ENCODE results near the gene LUZP2. TPM values are rescaled to one million over a fixed set of nuclear protein-coding genes. Genes with fewer than 3 reads are reported as not detected.

Gene LUZP2
- total RNA-seq, 4 donors from 2014 or later: 0.19 to 0.99 TPM; not detected in 2

GRCh38 chr11:24502425-24502824 lies 5.6 kb downstream of the LUZP2 start:
- H3K36me3 ChIP-seq: no peaks in the 10 kb centered on the region
- no peaks in the 10 kb centered on the region for H3K9me3 ChIP-seq
- H3K4me3 ChIP-seq: no peak overlapping the region
- intact Hi-C loops (cut with DNase I): no loop called here
- no peak for DNase-seq (ENCODE audit: extremely low spot score)
- H3K4me1 ChIP-seq: peaks cover 0 to 2% (median under 1%) of the 10 kb centered on the region in 4 donors
- H3K27me3 ChIP-seq: peaks cover 0 to 17% (median 0%) of the 10 kb centered on the region in 4 donors
- TF ChIP-seq POLR2AphosphoS5 (IDR thresholded peaks at IDR 0.05) (no peak), CTCF (IDR thresholded peaks at IDR 0.05) (no peak), POLR2A (IDR thresholded peaks at IDR 0.05; ENCODE audit: low read depth) (no peak), EP300 (IDR thresholded peaks at IDR 0.05) (no peak)
- WGBS: 80% methylated on average over 7 of the region's 7 CpGs
- no peak overlapping the region for H3K27ac ChIP-seq (replicated peaks in 1 of 4)

GRCh38 chr11:24509114-24509513 lies 12.3 kb downstream of the LUZP2 start:
- no peaks in the 10 kb centered on the region for H3K4me1 ChIP-seq
- 48% methylated on average over 3 of the region's 3 CpGs for WGBS
- no peaks in the 10 kb centered on the region for H3K27me3 ChIP-seq
- H3K9me3 ChIP-seq: no peaks in the 10 kb centered on the region
- no peak for TF ChIP-seq EP300 (IDR thresholded peaks at IDR 0.05)
- TF ChIP-seq CTCF (IDR thresholded peaks at IDR 0.05): no peak
- TF ChIP-seq POLR2AphosphoS5 (IDR thresholded peaks at IDR 0.05): no peak
- TF ChIP-seq POLR2A (IDR thresholded peaks at IDR 0.05; ENCODE audit: low read depth): no peak
- no peak for DNase-seq (ENCODE audit: extremely low spot score)
- intact Hi-C loops (cut with DNase I): no loop called here
- no peak overlapping the region for H3K27ac ChIP-seq (replicated peaks in 1 of 4)
- no peaks in the 10 kb centered on the region for H3K36me3 ChIP-seq
- no peak overlapping the region for H3K4me3 ChIP-seq

GRCh38 chr11:24511511-24511910 lies 14.7 kb downstream of the LUZP2 start:
- Histone ChIP-seq H3K9me3 (no peaks in the 10 kb centered on the region), H3K27me3 (no peaks in the 10 kb centered on the region), H3K4me1 (no peaks in the 10 kb centered on the region), H3K27ac (replicated peaks in 1 of 4) (no peak overlapping the region), H3K36me3 (no peaks in the 10 kb centered on the region), H3K4me3 (no peak overlapping the region)
- intact Hi-C loops (cut with DNase I): no loop called here
- 76% methylated on average over 5 of the region's 5 CpGs for WGBS
- DNase-seq (ENCODE audit: extremely low spot score): no peak
- TF ChIP-seq EP300 (IDR thresholded peaks at IDR 0.05) (no peak), POLR2A (IDR thresholded peaks at IDR 0.05; ENCODE audit: low read depth) (no peak), CTCF (IDR thresholded peaks at IDR 0.05) (no peak), POLR2AphosphoS5 (IDR thresholded peaks at IDR 0.05) (no peak)

- H3K27me3 ChIP-seq: no peaks in the 10 kb centered on the region
- no peak overlapping the region for H3K27ac ChIP-seq (replicated peaks in 1 of 4)
- 66% methylated on average over 3 of the region's 3 CpGs for WGBS
- intact Hi-C loops (cut with DNase I): no loop called here
- no peaks in the 10 kb centered on the region for H3K9me3 ChIP-seq
- H3K4me1 ChIP-seq: no peaks in the 10 kb centered on the region
- no peaks in the 10 kb centered on the region for H3K36me3 ChIP-seq
- H3K4me3 ChIP-seq: no peak overlapping the region
- no peak for TF ChIP-seq CTCF (IDR thresholded peaks at IDR 0.05)
- TF ChIP-seq EP300 (IDR thresholded peaks at IDR 0.05): no peak
- no peak for TF ChIP-seq POLR2A (IDR thresholded peaks at IDR 0.05; ENCODE audit: low read depth)
- no peak for TF ChIP-seq POLR2AphosphoS5 (IDR thresholded peaks at IDR 0.05)
- no peak for DNase-seq (ENCODE audit: extremely low spot score)
These were observed 16.8 kb downstream of the LUZP2 start for GRCh38 chr11:24513479-24514218.

GRCh38 chr11:24514219-24514594 lies 17.4 kb downstream of the LUZP2 start:
- WGBS: 47% methylated on average over 2 of the region's 2 CpGs
- H3K9me3 ChIP-seq: no peaks in the 10 kb centered on the region
- H3K27ac ChIP-seq (replicated peaks in 1 of 4): no peak overlapping the region
- H3K4me3 ChIP-seq: no peak overlapping the region
- no peaks in the 10 kb centered on the region for H3K36me3 ChIP-seq
- DNase-seq (ENCODE audit: extremely low spot score): no peak
- H3K4me1 ChIP-seq: no peaks in the 10 kb centered on the region
- TF ChIP-seq EP300 (IDR thresholded peaks at IDR 0.05): no peak
- no peak for TF ChIP-seq POLR2A (IDR thresholded peaks at IDR 0.05; ENCODE audit: low read depth)
- no peak for TF ChIP-seq CTCF (IDR thresholded peaks at IDR 0.05)
- no peak for TF ChIP-seq POLR2AphosphoS5 (IDR thresholded peaks at IDR 0.05)
- intact Hi-C loops (cut with DNase I): no loop called here
- H3K27me3 ChIP-seq: no peaks in the 10 kb centered on the region
